Natural killer cell treated with Interleukin-12 subunit alpha and Interleukin-12 subunit beta and Interleukin-15 and Interleukin-18, amount 100 ng/mL, for 72 hours (primary cell): ENCODE results near the gene ZXDC. TPM values are rescaled to one million over a fixed set of nuclear protein-coding genes. Genes with fewer than 3 reads are reported as not detected.

Source experiments
- ATAC-seq, 2 donors: fragments of 150-1000 bp; cut with Tn5 transposase in 1 of 2; sonication (Bioruptor Pico), chemical (Tn5 transposase) in 1 of 2; 2 replicates each; pipeline ENCODE4 v1.10.0; 2021
- DNase-seq: peaks from one replicate; pipeline ENCODE4 v3.0.0; 2022; ENCODE audit warnings: low spot score
- H3K27ac Mint-ChIP-seq, 2 donors: 1 replicate in 1 of 2; 2 replicates in 1 of 2; pipeline ENCODE4 v1.8.0; 2022; ENCODE audit warnings: mixed read lengths in 2 of 2, mild to moderate bottlenecking in 1 of 2, moderate library complexity in 1 of 2
- H3K27me3 Mint-ChIP-seq, 2 donors: 1 replicate in 1 of 2; 2 replicates in 1 of 2; pipeline ENCODE4 v1.8.0; 2022; ENCODE audit warnings: mixed read lengths in 2 of 2
- H3K36me3 Mint-ChIP-seq: one replicate; pipeline ENCODE4 v1.8.0; 2022; ENCODE audit warnings: mixed read lengths
- H3K4me1 Mint-ChIP-seq, 2 donors: 1 replicate in 1 of 2; 2 replicates in 1 of 2; pipeline ENCODE4 v1.8.0; 2022; ENCODE audit warnings: low read depth in 2 of 2, mixed read lengths in 2 of 2, mild to moderate bottlenecking in 1 of 2
- H3K4me3 Mint-ChIP-seq: one replicate; pipeline ENCODE4 v1.8.0; 2022; ENCODE audit warnings: mixed read lengths
- H3K9me3 Mint-ChIP-seq: 2 replicates; pipeline ENCODE4 v1.8.0; 2022; ENCODE audit warnings: mixed read lengths
- total RNA-seq, 2 donors: library from RNA; stranded (reverse); gene quantifications; one replicate each; pipeline ENCODE4 v1.2.3, GENCODE V29; 2022

Gene ZXDC
- total RNA-seq, 2 donors from 2014 or later = 34.3 to 49.2 TPM

DNA sequence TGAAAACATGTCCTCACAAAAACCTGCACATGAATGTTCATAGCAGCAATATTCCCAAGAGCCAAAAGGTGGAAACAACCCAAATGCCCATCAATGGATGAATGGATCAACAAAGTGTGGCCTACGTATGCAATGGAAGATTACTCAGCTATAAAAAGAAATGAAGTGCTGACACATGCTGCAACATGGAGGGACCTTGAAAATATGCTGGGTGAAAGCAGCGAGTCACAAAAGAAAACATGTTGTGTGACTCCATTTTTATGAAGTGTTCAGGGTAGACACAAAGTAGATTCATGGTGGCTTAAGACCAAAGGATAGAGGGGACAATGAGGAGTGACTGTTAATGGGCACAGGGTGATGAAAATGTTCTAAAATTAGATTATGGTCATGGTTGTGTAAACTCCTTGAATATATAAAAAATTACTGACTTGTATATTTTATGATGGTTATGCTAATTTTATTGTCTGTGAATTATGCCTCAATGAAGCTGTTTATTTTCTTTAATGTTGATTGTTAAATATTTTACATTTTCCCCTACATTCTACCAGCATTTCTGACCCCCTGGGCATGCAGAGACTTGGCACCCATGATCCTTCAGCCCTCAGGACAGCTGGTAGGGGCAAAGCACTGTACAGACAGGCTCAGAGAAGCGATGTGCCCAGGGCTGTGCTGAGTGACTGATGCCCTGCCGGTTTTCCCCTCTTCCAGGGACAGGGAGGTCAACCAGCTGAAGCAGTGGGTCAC, 43.2 kb downstream of the ZXDC start:
- Mint-ChIP-seq H3K36me3 (peaks cover 4% of the 10 kb centered on the region), H3K4me3 (no peak overlapping the region), H3K27me3 (no peaks in the 10 kb centered on the region), H3K4me1 (no peaks in the 10 kb centered on the region), H3K9me3 (peaks cover 2% of the 10 kb centered on the region), H3K27ac (no peak overlapping the region)
- DNase-seq (no peak), ATAC-seq (no peak)

DNA sequence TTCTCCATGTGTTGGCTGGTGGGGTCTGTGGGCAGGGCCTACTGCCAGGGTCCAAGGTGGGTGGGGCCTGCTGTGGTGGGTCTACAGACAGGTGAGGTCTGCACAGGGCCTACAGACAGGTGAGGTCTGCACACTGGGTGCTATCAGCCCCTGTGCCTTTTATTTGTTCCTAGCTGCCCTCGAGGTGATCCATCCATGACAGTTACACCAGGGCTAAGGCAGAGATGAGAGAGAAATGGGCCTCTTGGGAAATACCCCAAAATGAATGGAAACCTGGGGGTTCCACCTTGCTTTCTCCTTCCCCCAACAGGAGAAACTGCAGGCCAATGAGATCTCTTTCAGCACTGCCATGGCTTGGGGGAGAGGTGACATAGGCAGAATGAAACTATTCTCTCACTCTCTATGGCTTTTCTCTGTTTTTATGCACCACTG, 44.6 kb downstream of the ZXDC start:
- no peak overlapping the region for H3K27ac Mint-ChIP-seq

GRCh38 chr3:126424751-126425150, 50.9 kb downstream of the ZXDC start:
- H3K9me3 Mint-ChIP-seq = peaks cover 7% of the 10 kb centered on the region
- peaks cover 7% of the 10 kb centered on the region for H3K36me3 Mint-ChIP-seq
- no peak for ATAC-seq
- DNase-seq = no peak
- no peak overlapping the region for H3K4me3 Mint-ChIP-seq
- H3K27me3 Mint-ChIP-seq = no peaks in the 10 kb centered on the region
- no peak overlapping the region for H3K27ac Mint-ChIP-seq
- H3K4me1 Mint-ChIP-seq = no peaks in the 10 kb centered on the region

More for the DNA sequence above, 44.6 kb downstream of the ZXDC start:
- H3K27me3 Mint-ChIP-seq = no peaks in the 10 kb centered on the region
- H3K9me3 Mint-ChIP-seq = peaks cover 4% of the 10 kb centered on the region
- H3K4me1 Mint-ChIP-seq = no peaks in the 10 kb centered on the region
- H3K36me3 Mint-ChIP-seq = no peaks in the 10 kb centered on the region
- DNase-seq (no peak), ATAC-seq (no peak)
- H3K4me3 Mint-ChIP-seq = no peak overlapping the region

DNA sequence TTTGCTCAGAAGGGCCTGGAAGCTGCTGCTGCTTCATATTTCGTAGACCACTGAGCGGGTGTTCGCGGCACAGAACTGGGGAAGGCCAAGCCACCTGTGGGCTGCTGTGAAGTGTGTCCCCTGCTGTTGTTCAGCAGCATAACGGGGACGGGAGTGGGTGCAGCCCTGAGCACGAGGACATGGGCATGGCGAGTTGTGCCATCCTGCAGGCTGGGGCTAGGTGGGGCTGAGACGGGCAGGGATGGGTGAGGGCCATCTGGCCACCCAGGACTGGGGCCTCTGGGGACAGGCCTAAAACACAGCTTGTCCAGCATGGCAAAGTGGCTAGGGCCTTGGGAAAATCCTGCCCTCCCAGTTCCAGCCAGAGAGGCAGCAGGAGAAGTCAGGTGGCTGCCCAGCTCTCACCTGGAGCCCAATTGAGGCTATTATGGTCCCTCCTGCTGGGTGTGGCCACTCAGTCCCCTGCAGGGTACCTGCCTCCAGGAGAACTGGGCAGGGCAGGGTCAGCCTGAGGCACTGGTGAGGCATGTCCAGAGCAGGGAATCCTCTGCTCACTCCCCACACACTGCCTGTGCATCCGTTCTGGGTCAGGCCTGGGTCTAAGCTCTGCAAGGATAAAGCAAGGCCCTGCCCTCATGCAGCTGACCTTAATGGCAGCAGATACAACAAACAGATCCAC, 51.5 kb downstream of the ZXDC start:
- no peak overlapping the region for H3K27ac Mint-ChIP-seq
- H3K9me3 Mint-ChIP-seq = peaks cover 7% of the 10 kb centered on the region
- ATAC-seq (no peak), DNase-seq (no peak)
- peaks cover 7% of the 10 kb centered on the region for H3K36me3 Mint-ChIP-seq
- H3K27me3 Mint-ChIP-seq = no peaks in the 10 kb centered on the region
- H3K4me1 Mint-ChIP-seq = no peaks in the 10 kb centered on the region
- no peak overlapping the region for H3K4me3 Mint-ChIP-seq

DNA sequence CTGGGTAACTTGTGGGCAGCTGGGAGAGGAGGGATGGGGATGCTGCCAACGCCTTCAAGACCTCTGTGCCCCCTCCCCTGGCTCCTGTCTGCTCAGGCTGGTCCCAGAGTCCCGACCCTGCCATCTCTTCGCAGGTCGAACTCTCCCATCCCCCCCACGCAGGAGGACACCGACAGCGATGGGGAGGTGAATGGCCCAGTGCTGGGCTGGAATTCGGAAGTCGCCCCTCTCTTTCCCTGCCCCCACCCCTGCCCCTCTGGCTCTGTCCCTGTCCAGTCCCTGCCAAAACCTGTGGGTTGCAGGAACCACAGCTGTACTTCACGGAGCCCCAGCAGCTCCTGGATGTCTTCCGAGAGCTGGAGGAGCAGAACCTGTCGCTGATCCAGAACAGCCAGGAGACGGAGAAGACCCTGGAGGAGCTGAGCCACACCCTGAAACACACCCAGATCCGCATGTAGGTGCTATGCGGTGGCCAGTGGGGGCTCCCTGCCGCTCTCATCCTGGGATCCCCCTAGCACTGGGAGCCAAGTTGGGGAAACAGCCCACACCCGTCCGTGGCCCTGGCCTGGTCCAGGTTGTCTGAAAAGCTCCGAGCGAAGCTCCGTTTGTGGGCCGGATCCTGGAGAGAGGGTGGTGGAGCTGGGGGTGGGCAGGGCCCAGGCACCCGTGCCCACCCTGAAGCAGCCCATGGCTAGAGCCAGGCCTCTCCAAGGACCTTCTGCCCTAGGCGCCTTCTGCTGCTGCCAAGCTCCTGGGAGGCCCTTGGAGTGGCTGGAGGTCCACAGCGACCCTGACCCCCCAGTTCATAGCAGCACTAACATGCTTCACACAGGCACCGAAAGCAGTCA, 52.3 kb downstream of the ZXDC start:
- H3K36me3 Mint-ChIP-seq = peaks cover 7% of the 10 kb centered on the region
- H3K27me3 Mint-ChIP-seq = no peaks in the 10 kb centered on the region
- no peak overlapping the region for H3K27ac Mint-ChIP-seq
- ATAC-seq (peak in 1 of 2 donors; percentile 22), DNase-seq (no peak)
- H3K4me3 Mint-ChIP-seq = no peak overlapping the region
- peaks cover 7% of the 10 kb centered on the region for H3K9me3 Mint-ChIP-seq
- no peaks in the 10 kb centered on the region for H3K4me1 Mint-ChIP-seq

DNA sequence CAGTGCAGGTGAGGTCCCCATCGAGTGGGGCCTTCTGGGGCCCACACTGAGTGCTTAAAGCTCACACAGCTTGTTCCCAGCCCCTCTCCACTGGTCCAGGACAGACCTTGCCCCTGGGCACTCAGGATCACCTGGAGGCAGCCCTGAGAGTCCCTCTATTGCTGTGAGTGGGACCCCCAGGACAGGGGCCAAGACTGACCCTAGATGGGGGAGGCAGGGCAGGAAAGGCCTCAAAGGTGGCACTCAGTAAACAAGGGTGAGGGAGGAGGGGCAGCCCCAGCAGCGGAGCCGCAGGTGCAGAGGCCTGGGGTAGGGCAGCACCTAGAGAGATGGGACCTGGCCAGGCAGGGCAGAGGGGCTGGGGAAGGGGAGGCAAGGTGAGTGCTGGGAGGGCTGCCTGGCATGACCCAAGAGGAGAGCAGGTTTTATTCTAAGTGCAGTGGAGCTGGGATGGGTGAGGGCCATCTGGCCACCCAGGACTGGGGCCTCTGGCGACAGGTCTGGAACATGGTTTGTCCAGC, 53.1 kb downstream of the ZXDC start:
- Mint-ChIP-seq H3K4me3 (no peak overlapping the region), H3K27ac (no peak overlapping the region), H3K4me1 (no peaks in the 10 kb centered on the region), H3K36me3 (peaks cover 7% of the 10 kb centered on the region), H3K27me3 (no peaks in the 10 kb centered on the region), H3K9me3 (peaks cover 6% of the 10 kb centered on the region)
- no peak for DNase-seq
- no peak for ATAC-seq

DNA sequence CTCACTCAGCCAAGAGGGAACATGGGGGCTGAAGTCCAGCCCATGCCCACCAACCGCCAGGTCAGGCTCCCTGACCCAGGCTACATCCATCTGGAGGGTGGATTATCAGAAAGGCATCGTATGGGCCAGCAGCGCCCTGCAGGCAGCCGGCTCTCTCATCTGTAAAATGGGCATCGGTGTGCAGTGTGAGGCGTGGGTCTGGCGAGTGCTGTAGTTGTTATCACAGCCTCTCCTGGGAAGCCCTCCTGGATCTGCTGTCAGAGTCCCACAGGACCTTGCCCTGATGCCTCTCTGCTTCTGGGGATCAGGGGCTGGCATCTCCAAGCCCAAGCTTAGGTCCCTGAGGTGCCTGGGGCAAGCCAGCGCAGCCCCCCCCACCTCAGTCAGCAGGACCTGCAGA, 53.6 kb downstream of the ZXDC start:
- H3K4me1 Mint-ChIP-seq = no peaks in the 10 kb centered on the region
- H3K27ac Mint-ChIP-seq = no peak overlapping the region
- no peak overlapping the region for H3K4me3 Mint-ChIP-seq
- ATAC-seq (no peak), DNase-seq (no peak)
- H3K36me3 Mint-ChIP-seq = peaks cover 7% of the 10 kb centered on the region
- H3K9me3 Mint-ChIP-seq = peaks cover 3% of the 10 kb centered on the region
- no peaks in the 10 kb centered on the region for H3K27me3 Mint-ChIP-seq

DNA sequence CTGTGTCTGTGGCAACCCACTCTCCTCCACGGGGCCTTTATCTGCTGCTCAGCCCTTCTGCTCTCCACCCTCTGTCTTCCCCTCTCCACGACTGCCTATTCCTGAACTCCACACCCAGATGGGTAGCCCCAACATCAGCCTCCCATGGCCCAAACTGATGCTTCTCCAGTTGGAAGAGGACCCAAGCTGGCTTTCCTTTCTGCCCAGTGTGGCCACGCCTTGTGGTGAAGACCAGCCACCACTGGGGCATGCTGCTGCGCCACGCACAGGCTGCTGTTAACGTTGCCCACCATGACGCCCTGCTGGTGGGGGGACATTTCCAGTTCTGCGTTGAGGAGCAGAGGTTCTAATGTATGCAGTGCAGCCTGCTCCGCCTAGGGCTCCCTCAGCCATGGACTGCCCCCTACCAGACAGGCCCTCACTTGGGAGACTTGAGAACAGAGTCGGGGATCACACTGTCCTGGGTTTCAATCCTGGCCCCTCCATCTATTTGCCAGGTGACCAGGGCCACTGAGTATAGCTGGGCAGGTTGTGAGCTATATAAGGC, 54.0 kb downstream of the ZXDC start:
- ATAC-seq (no peak), DNase-seq (no peak)
- H3K36me3 Mint-ChIP-seq = peaks cover 7% of the 10 kb centered on the region
- H3K4me1 Mint-ChIP-seq = no peaks in the 10 kb centered on the region
- H3K4me3 Mint-ChIP-seq = no peak overlapping the region
- H3K27me3 Mint-ChIP-seq = no peaks in the 10 kb centered on the region
- H3K9me3 Mint-ChIP-seq = peaks cover 3% of the 10 kb centered on the region
- no peak overlapping the region for H3K27ac Mint-ChIP-seq

GRCh38 chr3:126419886-126420786, 55.6 kb downstream of the ZXDC start:
- no peaks in the 10 kb centered on the region for H3K4me1 Mint-ChIP-seq

GRCh38 chr3:126419151-126419703, 56.5 kb downstream of the ZXDC start:
- H3K27me3 Mint-ChIP-seq = peaks cover 0 to 6% of the 10 kb centered on the region in 2 donors

More at GRCh38 chr3:126419886-126420786, 55.6 kb downstream of the ZXDC start:
- peaks cover 0 to under 1% of the 10 kb centered on the region in 2 donors for H3K27me3 Mint-ChIP-seq
- DNase-seq (no peak), ATAC-seq (no peak)
- no peak overlapping the region for H3K4me3 Mint-ChIP-seq
- no peak overlapping the region for H3K27ac Mint-ChIP-seq
- no peaks in the 10 kb centered on the region for H3K36me3 Mint-ChIP-seq
- H3K9me3 Mint-ChIP-seq = no peaks in the 10 kb centered on the region

DNA sequence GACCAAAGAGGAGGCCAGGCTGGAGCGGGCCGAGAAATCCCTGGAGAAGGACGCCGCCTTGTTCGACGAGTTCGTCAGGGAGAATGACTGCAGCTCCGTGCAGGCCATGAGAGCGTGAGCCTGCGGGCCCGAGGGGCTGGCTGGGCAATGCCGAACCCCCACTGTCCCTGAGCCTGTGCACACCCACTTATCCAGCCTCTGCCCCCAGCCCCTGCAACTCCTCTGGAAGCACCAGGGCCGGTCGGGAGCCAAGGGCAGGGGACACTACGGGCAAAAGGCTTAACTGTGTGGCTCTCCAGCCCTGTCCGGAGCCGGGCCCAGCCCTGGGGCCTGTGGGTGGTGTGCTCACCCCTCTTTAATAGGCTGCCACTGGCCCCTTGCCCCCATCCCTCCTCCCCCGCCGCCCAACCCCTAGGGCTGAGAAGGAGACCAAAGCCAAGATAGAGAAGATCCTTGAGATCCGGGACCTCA, 57.0 kb downstream of the ZXDC start:
- no peak overlapping the region for H3K4me3 Mint-ChIP-seq
- H3K36me3 Mint-ChIP-seq = no peaks in the 10 kb centered on the region
- peaks cover 0 to 6% of the 10 kb centered on the region in 2 donors for H3K27me3 Mint-ChIP-seq
- H3K27ac Mint-ChIP-seq = no peak overlapping the region
- no peaks in the 10 kb centered on the region for H3K4me1 Mint-ChIP-seq
- DNase-seq = no peak
- no peak for ATAC-seq
- H3K9me3 Mint-ChIP-seq = no peaks in the 10 kb centered on the region

More at GRCh38 chr3:126419151-126419703, 56.5 kb downstream of the ZXDC start:
- Mint-ChIP-seq H3K4me1 (no peaks in the 10 kb centered on the region), H3K9me3 (no peaks in the 10 kb centered on the region), H3K27ac (no peak overlapping the region), H3K36me3 (no peaks in the 10 kb centered on the region), H3K4me3 (no peak overlapping the region)
- ATAC-seq (no peak), DNase-seq (no peak)

DNA sequence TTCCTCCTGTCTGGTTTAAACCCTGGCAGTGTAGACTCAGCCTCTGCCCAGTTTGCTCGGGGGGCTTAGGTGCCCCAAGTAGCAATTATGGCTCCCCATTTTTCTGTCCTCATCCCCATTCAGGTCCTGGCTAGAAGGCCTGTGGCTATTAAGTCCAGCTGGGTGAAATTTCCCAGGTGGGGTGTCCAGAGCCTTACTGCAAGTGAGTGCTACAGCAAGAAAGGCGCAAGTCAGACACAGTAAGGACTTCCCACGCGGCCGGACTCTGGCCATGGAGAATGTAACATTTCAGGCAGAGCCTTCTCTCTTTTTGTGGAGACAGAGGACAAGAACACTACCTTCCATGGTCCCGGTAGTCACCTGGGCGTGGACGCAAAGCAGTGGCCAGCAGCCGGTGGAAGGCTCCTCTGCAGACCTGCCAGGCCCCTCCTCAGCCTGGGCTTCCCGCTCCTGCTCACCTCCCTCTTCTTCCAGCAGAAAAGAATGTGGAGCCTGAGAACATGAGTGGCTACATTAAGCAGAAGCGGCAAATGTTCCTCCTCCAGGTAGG, 57.6 kb downstream of the ZXDC start:
- no peaks in the 10 kb centered on the region for H3K9me3 Mint-ChIP-seq
- no peak for DNase-seq
- H3K4me1 Mint-ChIP-seq = no peaks in the 10 kb centered on the region
- no peak for ATAC-seq
- peaks cover 0 to 6% of the 10 kb centered on the region in 2 donors for H3K27me3 Mint-ChIP-seq
- no peak overlapping the region for H3K4me3 Mint-ChIP-seq
- H3K27ac Mint-ChIP-seq = no peak overlapping the region
- no peaks in the 10 kb centered on the region for H3K36me3 Mint-ChIP-seq
